HEK293 (cell line): ENCODE measurements around the gene THAP5.

Source experiments
- EGR2 ChIP-seq: fragments of 450-650 bp; formaldehyde crosslinking; IDR thresholded peaks from 2 replicates; pipeline ENCODE4 v1.5.1; 2016; ENCODE audit warnings: low read depth, missing biosample characterization, missing genetic modification characterization
- GFI1B ChIP-seq: fragments of 450-650 bp; formaldehyde crosslinking; IDR thresholded peaks from 2 replicates; pipeline ENCODE4 v1.5.1; 2016; ENCODE audit warnings: missing biosample characterization, missing genetic modification characterization
- HOXC10 ChIP-seq: sonication (generic); formaldehyde crosslinking; IDR thresholded peaks from 2 replicates; pipeline ENCODE4 v1.8.1; 2023; ENCODE audit warnings: mild to moderate bottlenecking, missing genetic modification reagents
- SP7 ChIP-seq: fragments of 450-650 bp; formaldehyde crosslinking; IDR thresholded peaks from 2 replicates; pipeline ENCODE4 v1.5.1; 2016; ENCODE audit warnings: missing biosample characterization, missing genetic modification characterization
- YY2 ChIP-seq: fragments of 450-650 bp; formaldehyde crosslinking; IDR thresholded peaks from 2 replicates; pipeline ENCODE4 v1.5.1; 2016; ENCODE audit warnings: missing biosample characterization, missing genetic modification characterization
- ZBTB1 ChIP-seq: fragments of 450-650 bp; formaldehyde crosslinking; IDR thresholded peaks from 2 replicates; pipeline ENCODE4 v1.5.1; 2016; ENCODE audit warnings: missing biosample characterization, missing genetic modification characterization
- ZNF239 ChIP-seq: fragments of 450-650 bp; formaldehyde crosslinking; IDR thresholded peaks from 2 replicates; pipeline ENCODE4 v1.5.1; 2016; ENCODE audit warnings: missing biosample characterization, missing genetic modification characterization
- ZNF324 ChIP-seq: fragments of 450-650 bp; formaldehyde crosslinking; IDR thresholded peaks from 2 replicates; pipeline ENCODE4 v1.5.1; 2016; ENCODE audit warnings: missing biosample characterization, missing genetic modification characterization
- ZNF37A ChIP-seq: fragments of 450-650 bp; IDR thresholded peaks from 2 replicates; pipeline ENCODE4 v1.5.1; 2018; ENCODE audit warnings: missing biosample characterization, missing genetic modification characterization
- ZNF394 ChIP-seq: fragments of 450-650 bp; formaldehyde crosslinking; IDR thresholded peaks from 2 replicates; pipeline ENCODE4 v1.5.1; 2016; ENCODE audit warnings: missing biosample characterization, missing genetic modification characterization, mild to moderate bottlenecking, moderate library complexity, borderline replicate concordance
- TF ChIP-seq, protein P1 (sequence below): sonication (generic); formaldehyde crosslinking; IDR thresholded peaks from 2 replicates; pipeline ENCODE4 v1.8.1; 2022; ENCODE audit warnings: mild to moderate bottlenecking, moderate library complexity, missing genetic modification reagents
- TF ChIP-seq, protein P2 (sequence below): fragments of 450-650 bp; formaldehyde crosslinking; IDR thresholded peaks from 2 replicates; pipeline ENCODE4 v1.5.1; 2016; ENCODE audit warnings: missing biosample characterization, missing genetic modification characterization
- TF ChIP-seq, protein P3 (sequence below): fragments of 450-650 bp; IDR thresholded peaks from 2 replicates; pipeline ENCODE4 v1.5.1; 2018; ENCODE audit warnings: missing biosample characterization, missing genetic modification characterization
- TF ChIP-seq, protein P4 (sequence below): fragments of 450-650 bp; formaldehyde crosslinking; IDR thresholded peaks from 2 replicates; pipeline ENCODE4 v1.5.1; 2016; ENCODE audit warnings: missing biosample characterization, missing genetic modification characterization, borderline replicate concordance
- TF ChIP-seq, protein P5 (sequence below): fragments of 450-650 bp; formaldehyde crosslinking; conservative IDR thresholded peaks from 2 replicates; pipeline ENCODE4 v1.5.1; 2016; ENCODE audit warnings: low read depth, missing biosample characterization, missing genetic modification characterization
- TF ChIP-seq, protein P6 (sequence below): fragments of 450-650 bp; formaldehyde crosslinking; IDR thresholded peaks from 2 replicates; pipeline ENCODE4 v1.5.1; 2016; ENCODE audit warnings: missing biosample characterization, missing genetic modification characterization
- TF ChIP-seq, protein P7 (sequence below): fragments of 450-650 bp; formaldehyde crosslinking; IDR thresholded peaks from 2 replicates; pipeline ENCODE4 v1.5.1; 2016; ENCODE audit warnings: missing biosample characterization, missing genetic modification characterization, borderline replicate concordance

The THAP5 gene

DNA sequence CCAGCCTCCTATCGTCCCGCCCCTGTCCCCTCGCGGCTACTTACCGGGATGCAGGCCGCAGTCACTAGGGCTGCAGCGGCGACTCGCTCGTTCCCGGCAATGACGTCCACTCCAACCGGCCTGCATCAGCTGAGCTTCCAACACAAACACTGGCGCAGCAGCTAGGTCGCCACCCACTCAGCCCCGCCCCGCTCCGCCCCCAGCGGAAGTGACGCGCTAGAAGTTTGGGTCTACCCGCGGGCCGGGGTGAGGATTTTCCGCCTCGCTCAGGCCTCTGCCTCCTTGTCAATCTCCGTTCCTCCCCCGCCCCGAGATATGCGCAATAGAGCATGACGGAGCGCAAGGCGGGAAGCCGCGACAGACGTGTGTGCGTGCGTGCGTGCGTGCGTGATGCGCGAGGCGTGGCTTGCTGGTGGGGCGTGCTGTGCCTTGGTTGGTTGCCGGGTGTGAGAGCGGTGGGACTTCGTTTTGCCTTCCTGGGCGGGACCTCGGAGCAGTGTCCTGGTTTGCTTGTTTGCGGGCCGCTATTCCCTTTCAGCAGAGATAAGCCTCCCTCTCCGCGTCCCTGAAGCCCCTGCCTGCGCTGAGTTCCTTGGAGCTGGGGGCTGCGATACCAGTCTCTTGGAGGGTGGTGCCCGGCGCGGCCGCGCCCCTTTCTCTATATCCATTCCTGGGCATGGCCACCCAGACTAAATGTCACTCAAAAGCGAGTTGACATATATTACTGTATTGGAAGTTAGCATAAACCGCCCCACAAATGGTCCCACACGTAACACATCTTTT lies 43.3 kb downstream of the THAP5 start, which contains the start of gene PNPLA8 (continued):
- TF ChIP-seq, protein P1, sequence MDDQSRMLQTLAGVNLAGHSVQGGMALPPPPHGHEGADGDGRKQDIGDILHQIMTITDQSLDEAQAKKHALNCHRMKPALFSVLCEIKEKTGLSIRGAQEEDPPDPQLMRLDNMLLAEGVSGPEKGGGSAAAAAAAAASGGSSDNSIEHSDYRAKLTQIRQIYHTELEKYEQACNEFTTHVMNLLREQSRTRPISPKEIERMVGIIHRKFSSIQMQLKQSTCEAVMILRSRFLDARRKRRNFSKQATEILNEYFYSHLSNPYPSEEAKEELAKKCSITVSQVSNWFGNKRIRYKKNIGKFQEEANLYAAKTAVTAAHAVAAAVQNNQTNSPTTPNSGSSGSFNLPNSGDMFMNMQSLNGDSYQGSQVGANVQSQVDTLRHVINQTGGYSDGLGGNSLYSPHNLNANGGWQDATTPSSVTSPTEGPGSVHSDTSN (CRISPR knock-in tag), result peak; percentile 94; the same call in 1 of the 2 replicates
- TF ChIP-seq, protein P2, sequence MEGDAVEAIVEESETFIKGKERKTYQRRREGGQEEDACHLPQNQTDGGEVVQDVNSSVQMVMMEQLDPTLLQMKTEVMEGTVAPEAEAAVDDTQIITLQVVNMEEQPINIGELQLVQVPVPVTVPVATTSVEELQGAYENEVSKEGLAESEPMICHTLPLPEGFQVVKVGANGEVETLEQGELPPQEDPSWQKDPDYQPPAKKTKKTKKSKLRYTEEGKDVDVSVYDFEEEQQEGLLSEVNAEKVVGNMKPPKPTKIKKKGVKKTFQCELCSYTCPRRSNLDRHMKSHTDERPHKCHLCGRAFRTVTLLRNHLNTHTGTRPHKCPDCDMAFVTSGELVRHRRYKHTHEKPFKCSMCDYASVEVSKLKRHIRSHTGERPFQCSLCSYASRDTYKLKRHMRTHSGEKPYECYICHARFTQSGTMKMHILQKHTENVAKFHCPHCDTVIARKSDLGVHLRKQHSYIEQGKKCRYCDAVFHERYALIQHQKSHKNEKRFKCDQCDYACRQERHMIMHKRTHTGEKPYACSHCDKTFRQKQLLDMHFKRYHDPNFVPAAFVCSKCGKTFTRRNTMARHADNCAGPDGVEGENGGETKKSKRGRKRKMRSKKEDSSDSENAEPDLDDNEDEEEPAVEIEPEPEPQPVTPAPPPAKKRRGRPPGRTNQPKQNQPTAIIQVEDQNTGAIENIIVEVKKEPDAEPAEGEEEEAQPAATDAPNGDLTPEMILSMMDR (tag by site-specific recombination), result peak; percentile 12; the same call in 1 of the 2 replicates
- TF ChIP-seq ZNF324 (tag by site-specific recombination), result no peak; the same call in 1 of the 2 replicates
- TF ChIP-seq HOXC10 (CRISPR knock-in tag), result no peak
- peak; percentile 98 for TF ChIP-seq ZBTB1 (tag by site-specific recombination)
- TF ChIP-seq, protein P3, sequence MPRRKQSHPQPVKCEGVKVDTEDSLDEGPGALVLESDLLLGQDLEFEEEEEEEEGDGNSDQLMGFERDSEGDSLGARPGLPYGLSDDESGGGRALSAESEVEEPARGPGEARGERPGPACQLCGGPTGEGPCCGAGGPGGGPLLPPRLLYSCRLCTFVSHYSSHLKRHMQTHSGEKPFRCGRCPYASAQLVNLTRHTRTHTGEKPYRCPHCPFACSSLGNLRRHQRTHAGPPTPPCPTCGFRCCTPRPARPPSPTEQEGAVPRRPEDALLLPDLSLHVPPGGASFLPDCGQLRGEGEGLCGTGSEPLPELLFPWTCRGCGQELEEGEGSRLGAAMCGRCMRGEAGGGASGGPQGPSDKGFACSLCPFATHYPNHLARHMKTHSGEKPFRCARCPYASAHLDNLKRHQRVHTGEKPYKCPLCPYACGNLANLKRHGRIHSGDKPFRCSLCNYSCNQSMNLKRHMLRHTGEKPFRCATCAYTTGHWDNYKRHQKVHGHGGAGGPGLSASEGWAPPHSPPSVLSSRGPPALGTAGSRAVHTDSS, result no peak
- peak; percentile 74 for TF ChIP-seq SP7 (tag by site-specific recombination)
- peak; percentile 84 for TF ChIP-seq EGR2 (tag by site-specific recombination)
- TF ChIP-seq ZNF394 (tag by site-specific recombination), result no peak; the same call in 1 of the 2 replicates
- TF ChIP-seq, protein P4, sequence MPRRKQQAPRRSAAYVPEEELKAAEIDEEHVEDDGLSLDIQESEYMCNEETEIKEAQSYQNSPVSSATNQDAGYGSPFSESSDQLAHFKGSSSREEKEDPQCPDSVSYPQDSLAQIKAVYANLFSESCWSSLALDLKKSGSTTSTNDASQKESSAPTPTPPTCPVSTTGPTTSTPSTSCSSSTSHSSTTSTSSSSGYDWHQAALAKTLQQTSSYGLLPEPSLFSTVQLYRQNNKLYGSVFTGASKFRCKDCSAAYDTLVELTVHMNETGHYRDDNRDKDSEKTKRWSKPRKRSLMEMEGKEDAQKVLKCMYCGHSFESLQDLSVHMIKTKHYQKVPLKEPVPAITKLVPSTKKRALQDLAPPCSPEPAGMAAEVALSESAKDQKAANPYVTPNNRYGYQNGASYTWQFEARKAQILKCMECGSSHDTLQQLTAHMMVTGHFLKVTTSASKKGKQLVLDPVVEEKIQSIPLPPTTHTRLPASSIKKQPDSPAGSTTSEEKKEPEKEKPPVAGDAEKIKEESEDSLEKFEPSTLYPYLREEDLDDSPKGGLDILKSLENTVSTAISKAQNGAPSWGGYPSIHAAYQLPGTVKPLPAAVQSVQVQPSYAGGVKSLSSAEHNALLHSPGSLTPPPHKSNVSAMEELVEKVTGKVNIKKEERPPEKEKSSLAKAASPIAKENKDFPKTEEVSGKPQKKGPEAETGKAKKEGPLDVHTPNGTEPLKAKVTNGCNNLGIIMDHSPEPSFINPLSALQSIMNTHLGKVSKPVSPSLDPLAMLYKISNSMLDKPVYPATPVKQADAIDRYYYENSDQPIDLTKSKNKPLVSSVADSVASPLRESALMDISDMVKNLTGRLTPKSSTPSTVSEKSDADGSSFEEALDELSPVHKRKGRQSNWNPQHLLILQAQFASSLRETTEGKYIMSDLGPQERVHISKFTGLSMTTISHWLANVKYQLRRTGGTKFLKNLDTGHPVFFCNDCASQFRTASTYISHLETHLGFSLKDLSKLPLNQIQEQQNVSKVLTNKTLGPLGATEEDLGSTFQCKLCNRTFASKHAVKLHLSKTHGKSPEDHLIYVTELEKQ, result peak; percentile 7; the same call in 1 of the 2 replicates
- no peak for TF ChIP-seq ZNF37A (tag by site-specific recombination)
- TF ChIP-seq, protein P5, sequence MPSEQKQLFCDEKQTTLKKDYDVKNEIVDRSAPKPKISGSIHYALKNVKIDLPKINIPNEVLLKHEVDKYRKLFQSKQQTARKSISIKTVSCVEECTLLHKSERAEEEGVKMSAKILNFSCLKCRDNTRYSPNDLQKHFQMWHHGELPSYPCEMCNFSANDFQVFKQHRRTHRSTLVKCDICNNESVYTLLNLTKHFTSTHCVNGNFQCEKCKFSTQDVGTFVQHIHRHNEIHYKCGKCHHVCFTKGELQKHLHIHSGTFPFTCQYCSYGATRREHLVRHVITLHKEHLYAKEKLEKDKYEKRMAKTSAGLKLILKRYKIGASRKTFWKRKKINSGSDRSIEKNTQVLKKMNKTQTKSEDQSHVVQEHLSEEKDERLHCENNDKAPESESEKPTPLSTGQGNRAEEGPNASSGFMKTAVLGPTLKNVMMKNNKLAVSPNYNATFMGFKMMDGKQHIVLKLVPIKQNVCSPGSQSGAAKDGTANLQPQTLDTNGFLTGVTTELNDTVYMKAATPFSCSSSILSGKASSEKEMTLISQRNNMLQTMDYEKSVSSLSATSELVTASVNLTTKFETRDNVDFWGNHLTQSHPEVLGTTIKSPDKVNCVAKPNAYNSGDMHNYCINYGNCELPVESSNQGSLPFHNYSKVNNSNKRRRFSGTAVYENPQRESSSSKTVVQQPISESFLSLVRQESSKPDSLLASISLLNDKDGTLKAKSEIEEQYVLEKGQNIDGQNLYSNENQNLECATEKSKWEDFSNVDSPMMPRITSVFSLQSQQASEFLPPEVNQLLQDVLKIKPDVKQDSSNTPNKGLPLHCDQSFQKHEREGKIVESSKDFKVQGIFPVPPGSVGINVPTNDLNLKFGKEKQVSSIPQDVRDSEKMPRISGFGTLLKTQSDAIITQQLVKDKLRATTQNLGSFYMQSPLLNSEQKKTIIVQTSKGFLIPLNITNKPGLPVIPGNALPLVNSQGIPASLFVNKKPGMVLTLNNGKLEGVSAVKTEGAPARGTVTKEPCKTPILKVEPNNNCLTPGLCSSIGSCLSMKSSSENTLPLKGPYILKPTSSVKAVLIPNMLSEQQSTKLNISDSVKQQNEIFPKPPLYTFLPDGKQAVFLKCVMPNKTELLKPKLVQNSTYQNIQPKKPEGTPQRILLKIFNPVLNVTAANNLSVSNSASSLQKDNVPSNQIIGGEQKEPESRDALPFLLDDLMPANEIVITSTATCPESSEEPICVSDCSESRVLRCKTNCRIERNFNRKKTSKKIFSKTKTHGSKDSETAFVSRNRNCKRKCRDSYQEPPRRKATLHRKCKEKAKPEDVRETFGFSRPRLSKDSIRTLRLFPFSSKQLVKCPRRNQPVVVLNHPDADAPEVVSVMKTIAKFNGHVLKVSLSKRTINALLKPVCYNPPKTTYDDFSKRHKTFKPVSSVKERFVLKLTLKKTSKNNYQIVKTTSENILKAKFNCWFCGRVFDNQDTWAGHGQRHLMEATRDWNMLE (tag by site-specific recombination), result peak; percentile 43
- TF ChIP-seq GFI1B (tag by site-specific recombination), result no peak
- TF ChIP-seq YY2 (tag by site-specific recombination), result no peak
- no peak for TF ChIP-seq ZNF239 (tag by site-specific recombination)
- TF ChIP-seq, protein P6, sequence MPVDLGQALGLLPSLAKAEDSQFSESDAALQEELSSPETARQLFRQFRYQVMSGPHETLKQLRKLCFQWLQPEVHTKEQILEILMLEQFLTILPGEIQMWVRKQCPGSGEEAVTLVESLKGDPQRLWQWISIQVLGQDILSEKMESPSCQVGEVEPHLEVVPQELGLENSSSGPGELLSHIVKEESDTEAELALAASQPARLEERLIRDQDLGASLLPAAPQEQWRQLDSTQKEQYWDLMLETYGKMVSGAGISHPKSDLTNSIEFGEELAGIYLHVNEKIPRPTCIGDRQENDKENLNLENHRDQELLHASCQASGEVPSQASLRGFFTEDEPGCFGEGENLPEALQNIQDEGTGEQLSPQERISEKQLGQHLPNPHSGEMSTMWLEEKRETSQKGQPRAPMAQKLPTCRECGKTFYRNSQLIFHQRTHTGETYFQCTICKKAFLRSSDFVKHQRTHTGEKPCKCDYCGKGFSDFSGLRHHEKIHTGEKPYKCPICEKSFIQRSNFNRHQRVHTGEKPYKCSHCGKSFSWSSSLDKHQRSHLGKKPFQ (tag by site-specific recombination), result peak; percentile 24; the same call in 1 of the 2 replicates
- TF ChIP-seq, protein P7, sequence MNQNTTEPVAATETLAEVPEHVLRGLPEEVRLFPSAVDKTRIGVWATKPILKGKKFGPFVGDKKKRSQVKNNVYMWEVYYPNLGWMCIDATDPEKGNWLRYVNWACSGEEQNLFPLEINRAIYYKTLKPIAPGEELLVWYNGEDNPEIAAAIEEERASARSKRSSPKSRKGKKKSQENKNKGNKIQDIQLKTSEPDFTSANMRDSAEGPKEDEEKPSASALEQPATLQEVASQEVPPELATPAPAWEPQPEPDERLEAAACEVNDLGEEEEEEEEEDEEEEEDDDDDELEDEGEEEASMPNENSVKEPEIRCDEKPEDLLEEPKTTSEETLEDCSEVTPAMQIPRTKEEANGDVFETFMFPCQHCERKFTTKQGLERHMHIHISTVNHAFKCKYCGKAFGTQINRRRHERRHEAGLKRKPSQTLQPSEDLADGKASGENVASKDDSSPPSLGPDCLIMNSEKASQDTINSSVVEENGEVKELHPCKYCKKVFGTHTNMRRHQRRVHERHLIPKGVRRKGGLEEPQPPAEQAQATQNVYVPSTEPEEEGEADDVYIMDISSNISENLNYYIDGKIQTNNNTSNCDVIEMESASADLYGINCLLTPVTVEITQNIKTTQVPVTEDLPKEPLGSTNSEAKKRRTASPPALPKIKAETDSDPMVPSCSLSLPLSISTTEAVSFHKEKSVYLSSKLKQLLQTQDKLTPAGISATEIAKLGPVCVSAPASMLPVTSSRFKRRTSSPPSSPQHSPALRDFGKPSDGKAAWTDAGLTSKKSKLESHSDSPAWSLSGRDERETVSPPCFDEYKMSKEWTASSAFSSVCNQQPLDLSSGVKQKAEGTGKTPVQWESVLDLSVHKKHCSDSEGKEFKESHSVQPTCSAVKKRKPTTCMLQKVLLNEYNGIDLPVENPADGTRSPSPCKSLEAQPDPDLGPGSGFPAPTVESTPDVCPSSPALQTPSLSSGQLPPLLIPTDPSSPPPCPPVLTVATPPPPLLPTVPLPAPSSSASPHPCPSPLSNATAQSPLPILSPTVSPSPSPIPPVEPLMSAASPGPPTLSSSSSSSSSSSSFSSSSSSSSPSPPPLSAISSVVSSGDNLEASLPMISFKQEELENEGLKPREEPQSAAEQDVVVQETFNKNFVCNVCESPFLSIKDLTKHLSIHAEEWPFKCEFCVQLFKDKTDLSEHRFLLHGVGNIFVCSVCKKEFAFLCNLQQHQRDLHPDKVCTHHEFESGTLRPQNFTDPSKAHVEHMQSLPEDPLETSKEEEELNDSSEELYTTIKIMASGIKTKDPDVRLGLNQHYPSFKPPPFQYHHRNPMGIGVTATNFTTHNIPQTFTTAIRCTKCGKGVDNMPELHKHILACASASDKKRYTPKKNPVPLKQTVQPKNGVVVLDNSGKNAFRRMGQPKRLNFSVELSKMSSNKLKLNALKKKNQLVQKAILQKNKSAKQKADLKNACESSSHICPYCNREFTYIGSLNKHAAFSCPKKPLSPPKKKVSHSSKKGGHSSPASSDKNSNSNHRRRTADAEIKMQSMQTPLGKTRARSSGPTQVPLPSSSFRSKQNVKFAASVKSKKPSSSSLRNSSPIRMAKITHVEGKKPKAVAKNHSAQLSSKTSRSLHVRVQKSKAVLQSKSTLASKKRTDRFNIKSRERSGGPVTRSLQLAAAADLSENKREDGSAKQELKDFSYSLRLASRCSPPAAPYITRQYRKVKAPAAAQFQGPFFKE, result no peak
